T-helper 17 cell (primary cell): ENCODE measurements around the gene RAVER1. TPM values are rescaled to one million over a fixed set of nuclear protein-coding genes. Genes with fewer than 3 reads are reported as not detected.
"Not testable (repeated sequence)": the region's sequence is repeated elsewhere in the genome, so short reads cannot be mapped to it uniquely, and the experiment has no call there.

Experiments used
- ATAC-seq: fragments of 150-1000 bp; cut with Tn5 transposase; 2 replicates; pipeline ENCODE4 v1.10.0; 2021; ENCODE audit warnings: mild to moderate bottlenecking, moderate library complexity
- DNase-seq, 3 donors: peaks; one replicate each; pipeline versions ENCODE4 v3.0.0 to v3.0.0-alpha.2; 2020 to 2021
- H3K9me3 ChIP-seq: one replicate; pipeline ENCODE4 v1.7.0; 2013; ENCODE audit warnings: low read length, mild to moderate bottlenecking; ENCODE audit not compliant: control insufficient read depth, poor library complexity, severe bottlenecking
- H3K27ac Mint-ChIP-seq: one replicate; pipeline ENCODE4 v1.8.0; 2022; ENCODE audit warnings: mild to moderate bottlenecking, moderate library complexity, mixed read lengths
- H3K27me3 Mint-ChIP-seq: one replicate; pipeline ENCODE4 v1.8.0; 2022; ENCODE audit warnings: mixed read lengths
- H3K36me3 Mint-ChIP-seq: one replicate; pipeline ENCODE4 v1.8.0; 2022; ENCODE audit warnings: low read depth, mixed read lengths
- H3K4me1 Mint-ChIP-seq: one replicate; pipeline ENCODE4 v1.8.0; 2022; ENCODE audit warnings: mild to moderate bottlenecking, mixed read lengths
- H3K4me3 Mint-ChIP-seq: one replicate; pipeline ENCODE4 v1.8.0; 2022; ENCODE audit warnings: mild to moderate bottlenecking, moderate library complexity, mixed read lengths
- total RNA-seq, 4 donors: library from RNA in 2 of 4; stranded (reverse) in 2 of 4; gene quantifications; one replicate each; pipeline ENCODE4 v1.2.3 and lab custom pipeline; 2022 to 2026

RAVER1 gene
- total RNA-seq, 2 donors from 2014 or later: 40.2 to 49.8 TPM

DNA sequence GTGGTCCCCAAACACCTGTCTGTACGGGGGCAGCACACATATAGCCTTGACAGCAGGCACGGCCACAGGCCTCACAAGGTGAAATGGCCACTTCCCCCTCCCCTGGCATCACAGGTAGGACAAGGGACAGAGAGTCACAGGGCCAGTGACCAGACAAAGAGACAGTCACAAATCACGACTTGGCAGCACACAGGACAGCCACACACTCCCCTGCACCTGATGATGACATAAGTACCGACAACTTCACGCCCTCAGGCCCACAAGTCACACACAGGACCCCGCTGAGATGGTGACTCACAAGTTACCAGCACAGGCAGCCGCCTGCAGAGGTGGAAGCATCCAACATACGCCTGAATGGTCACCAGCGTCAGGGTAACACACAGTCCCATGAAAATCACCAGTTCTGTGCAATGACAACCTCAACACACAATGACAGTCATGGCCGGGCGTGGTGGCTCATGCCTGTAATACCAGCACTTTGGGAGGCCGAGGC, 30.5 kb upstream of the RAVER1 start:
- Mint-ChIP-seq H3K36me3 (peaks cover 12% of the 10 kb centered on the region), H3K4me1 (peaks cover 3% of the 10 kb centered on the region), H3K27ac (no peak overlapping the region)

DNA sequence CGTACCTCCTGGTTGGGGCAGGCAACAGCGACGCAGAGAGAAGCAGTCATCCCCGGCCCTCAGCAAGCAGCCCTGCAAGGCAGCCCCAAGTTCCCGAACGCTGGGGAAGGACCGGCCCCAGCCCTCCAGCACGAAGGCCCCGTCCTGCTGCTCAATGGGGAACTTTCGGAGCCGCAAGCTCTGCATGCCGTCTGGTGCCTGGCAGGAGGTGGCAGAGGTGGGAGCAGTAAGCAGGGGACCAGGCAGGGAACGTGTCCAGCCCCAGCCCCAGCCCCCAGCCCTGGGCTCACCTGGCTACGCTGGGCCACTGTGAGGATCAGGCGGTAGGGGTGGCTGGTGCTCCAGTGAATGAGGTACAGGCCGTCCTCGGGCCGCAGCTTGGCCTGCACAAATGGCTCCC, 28.9 kb upstream of the RAVER1 start:
- H3K9me3 ChIP-seq: no peaks in the 10 kb centered on the region
- H3K4me3 Mint-ChIP-seq: no peak overlapping the region
- peaks cover 10% of the 10 kb centered on the region for H3K36me3 Mint-ChIP-seq
- H3K27ac Mint-ChIP-seq: no peak overlapping the region
- DNase-seq (no peak), ATAC-seq (no peak)
- H3K27me3 Mint-ChIP-seq: no peaks in the 10 kb centered on the region
- H3K4me1 Mint-ChIP-seq: peaks cover 3% of the 10 kb centered on the region

More for the DNA sequence above, 30.5 kb upstream of the RAVER1 start:
- H3K9me3 ChIP-seq: no peaks in the 10 kb centered on the region
- Mint-ChIP-seq H3K27me3 (no peaks in the 10 kb centered on the region), H3K4me3 (no peak overlapping the region)
- no peak for DNase-seq
- ATAC-seq: no peak

DNA sequence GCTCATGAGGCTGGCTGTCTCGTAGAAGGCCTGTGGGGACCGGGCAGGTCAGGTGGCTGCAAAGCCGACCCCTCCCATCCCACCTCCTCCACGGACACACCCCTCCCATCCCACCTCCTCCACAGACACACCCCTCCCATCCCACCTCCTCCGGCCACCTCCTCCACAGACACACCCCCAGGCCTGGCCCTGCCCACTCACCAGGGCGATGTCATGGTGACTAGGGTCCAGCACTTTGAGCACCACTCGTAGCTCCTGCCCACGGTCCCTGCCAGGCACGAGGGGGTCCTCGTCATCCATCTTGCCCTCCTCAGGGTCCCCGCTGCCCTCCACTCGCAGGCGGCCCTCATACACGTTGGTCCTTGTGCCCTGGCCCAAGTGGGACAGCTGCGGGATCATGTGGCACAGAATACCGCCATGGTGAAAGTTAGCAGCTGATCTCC, 28.3 kb upstream of the RAVER1 start:
- Mint-ChIP-seq H3K27ac (peak overlapping the region; percentile 62), H3K4me3 (no peak overlapping the region), H3K27me3 (no peaks in the 10 kb centered on the region), H3K36me3 (peaks cover 8% of the 10 kb centered on the region), H3K4me1 (peaks cover 3% of the 10 kb centered on the region)
- no peak for ATAC-seq
- no peaks in the 10 kb centered on the region for H3K9me3 ChIP-seq
- no peak for DNase-seq

DNA sequence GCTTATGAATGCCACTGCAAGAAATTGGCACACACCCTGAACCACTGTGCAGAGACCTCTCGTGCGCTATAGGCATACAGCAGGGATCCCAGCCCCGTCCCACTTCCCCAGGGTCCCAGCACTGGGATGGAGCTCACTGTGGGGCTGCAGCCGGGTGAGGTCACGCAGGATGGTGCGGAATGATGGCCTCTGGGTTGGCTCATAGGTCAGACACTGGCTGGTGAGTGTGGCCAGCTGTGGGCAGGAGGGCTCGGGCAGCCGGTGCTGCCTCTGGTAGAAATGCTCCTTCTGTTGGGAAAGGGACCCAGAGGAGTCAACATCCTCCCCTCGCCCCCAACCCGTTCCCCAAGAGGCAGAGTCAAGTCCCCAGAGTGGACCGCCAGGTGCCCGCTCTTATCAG, 23.1 kb upstream of the RAVER1 start:
- no peak overlapping the region for H3K27ac Mint-ChIP-seq
- peaks cover 8% of the 10 kb centered on the region for H3K36me3 Mint-ChIP-seq
- H3K4me3 Mint-ChIP-seq: no peak overlapping the region
- no peaks in the 10 kb centered on the region for H3K27me3 Mint-ChIP-seq
- ATAC-seq (no peak), DNase-seq (no peak)
- H3K4me1 Mint-ChIP-seq: no peaks in the 10 kb centered on the region
- H3K9me3 ChIP-seq: no peaks in the 10 kb centered on the region

DNA sequence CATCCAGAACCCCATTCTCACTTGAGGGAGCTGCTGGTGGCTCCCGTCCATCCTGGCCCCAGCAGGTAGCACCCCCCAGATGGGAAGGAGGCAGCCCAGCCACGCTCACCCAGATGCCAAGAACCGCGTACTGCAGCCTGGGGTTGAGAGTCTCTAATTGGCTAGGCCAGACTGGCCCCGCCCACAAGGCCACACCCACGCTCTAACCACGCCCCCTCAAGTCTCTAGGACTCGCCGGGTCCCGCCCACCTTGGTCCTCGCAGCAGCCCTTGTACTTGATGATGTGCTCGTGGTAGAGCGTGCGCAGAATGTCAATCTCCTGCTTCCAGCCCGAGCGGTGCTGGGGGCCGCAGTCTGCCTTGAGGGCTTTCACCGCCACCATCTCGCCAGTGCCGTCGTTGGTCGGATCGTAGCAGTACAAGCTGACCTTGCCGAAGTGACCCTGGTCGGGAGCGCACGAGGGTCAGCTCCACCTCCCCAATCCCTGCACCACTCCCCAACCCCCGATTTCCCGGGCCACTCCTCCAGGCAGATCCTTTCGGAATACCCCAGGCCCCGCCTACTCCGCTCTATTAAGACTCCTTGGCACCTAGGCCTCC, 20.6 kb upstream of the RAVER1 start:
- H3K36me3 Mint-ChIP-seq: no peaks in the 10 kb centered on the region
- H3K4me1 Mint-ChIP-seq: no peaks in the 10 kb centered on the region
- ATAC-seq (peak; percentile 58), DNase-seq (no peak)
- no peak overlapping the region for H3K4me3 Mint-ChIP-seq
- no peak overlapping the region for H3K27ac Mint-ChIP-seq
- H3K9me3 ChIP-seq: no peaks in the 10 kb centered on the region
- H3K27me3 Mint-ChIP-seq: no peaks in the 10 kb centered on the region

DNA sequence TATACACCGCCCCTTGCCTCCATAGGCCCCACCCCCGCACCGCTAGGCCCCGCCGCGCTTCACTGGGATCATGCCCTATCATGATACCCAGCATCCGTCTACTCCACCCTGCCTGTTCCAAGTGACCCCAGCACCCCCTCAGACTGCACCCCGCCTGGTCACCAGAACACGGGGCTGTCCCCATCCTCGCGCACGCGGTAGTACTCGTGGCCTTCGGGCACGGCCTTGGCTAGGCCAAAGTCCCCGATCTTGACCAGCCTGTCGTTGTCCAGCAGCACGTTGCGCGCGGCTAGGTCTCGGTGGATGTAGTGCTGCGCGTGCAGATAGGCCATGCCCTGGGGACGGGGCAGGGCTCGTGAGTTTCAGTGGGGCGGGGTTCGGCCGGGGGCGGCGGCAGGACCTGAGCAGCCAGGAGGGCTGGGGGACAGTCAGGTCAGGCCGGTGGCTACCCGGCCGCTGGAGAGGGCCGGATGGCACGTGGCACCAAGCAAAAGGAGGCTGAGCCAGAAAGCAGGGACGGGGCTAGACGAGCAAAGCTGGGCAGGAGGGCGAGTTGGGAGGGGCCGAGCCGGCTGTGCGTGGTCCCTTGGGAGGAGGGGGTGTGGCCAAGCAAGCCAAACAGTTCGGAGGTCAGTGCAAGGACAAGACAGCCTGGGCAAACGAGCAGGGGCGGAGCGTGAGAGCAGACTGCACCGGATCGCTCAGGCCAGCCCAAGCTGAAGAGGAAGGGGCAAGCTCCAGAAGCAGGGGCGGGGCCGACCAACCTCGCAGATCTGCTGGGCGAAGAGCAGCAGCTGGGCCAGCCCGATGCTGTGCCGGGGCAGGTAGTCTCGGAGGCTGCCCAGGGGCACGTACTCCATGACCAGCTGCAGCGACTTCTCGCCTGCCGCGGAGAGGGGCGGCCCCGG, 19.7 kb upstream of the RAVER1 start:
- no peak for ATAC-seq
- Mint-ChIP-seq H3K4me1 (no peaks in the 10 kb centered on the region), H3K27me3 (no peaks in the 10 kb centered on the region), H3K4me3 (no peak overlapping the region), H3K36me3 (no peaks in the 10 kb centered on the region), H3K27ac (no peak overlapping the region)
- no peak for DNase-seq
- no peaks in the 10 kb centered on the region for H3K9me3 ChIP-seq

DNA sequence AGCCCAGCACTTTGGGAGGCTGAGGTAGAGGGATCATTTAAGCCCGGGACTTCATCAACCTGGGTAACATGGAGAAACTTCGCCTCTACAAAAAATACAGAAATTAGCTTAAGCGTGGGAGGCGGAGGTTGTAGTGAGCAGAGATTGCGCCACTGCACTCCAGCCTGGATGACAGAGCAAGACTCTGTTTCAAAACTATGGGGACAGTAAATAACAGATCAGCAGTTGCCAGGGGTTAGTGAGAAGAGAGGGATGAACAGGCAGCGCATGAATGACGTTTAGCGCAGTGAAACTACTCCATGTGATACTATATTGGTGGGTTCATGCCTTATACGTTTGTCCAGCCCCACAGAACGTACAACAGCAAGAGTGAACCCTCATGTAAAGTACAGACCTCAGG, 13.2 kb upstream of the RAVER1 start:
- H3K9me3 ChIP-seq: no peaks in the 10 kb centered on the region
- H3K4me1 Mint-ChIP-seq: no peaks in the 10 kb centered on the region
- no peak overlapping the region for H3K4me3 Mint-ChIP-seq
- H3K27me3 Mint-ChIP-seq: no peaks in the 10 kb centered on the region
- H3K36me3 Mint-ChIP-seq: no peaks in the 10 kb centered on the region
- no peak for ATAC-seq
- no peak for DNase-seq
- H3K27ac Mint-ChIP-seq: no peak overlapping the region

DNA sequence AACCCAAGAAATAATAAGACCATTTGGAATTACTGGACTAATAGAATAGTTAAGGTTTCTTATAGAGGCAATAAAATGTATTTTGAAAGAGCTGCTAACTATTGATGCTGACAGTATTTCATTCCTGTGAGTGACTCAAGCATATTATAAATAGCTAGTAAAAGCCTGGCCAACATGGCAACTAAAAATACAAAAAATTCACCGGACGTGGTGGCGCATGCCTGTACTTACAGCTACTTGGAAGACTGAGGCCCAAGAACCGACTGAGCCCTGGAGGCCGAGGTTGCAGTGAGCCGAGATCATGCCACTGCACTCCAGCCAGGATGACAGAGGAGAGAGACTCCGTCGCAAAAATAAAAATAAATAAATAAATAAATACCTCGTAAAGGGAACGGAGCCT, 11.5 kb upstream of the RAVER1 start:
- ATAC-seq: no peak
- Mint-ChIP-seq H3K4me3 (no peak overlapping the region), H3K36me3 (no peaks in the 10 kb centered on the region), H3K27ac (no peak overlapping the region), H3K27me3 (no peaks in the 10 kb centered on the region), H3K4me1 (peaks cover 1% of the 10 kb centered on the region)
- no peak for DNase-seq
- H3K9me3 ChIP-seq: no peaks in the 10 kb centered on the region

DNA sequence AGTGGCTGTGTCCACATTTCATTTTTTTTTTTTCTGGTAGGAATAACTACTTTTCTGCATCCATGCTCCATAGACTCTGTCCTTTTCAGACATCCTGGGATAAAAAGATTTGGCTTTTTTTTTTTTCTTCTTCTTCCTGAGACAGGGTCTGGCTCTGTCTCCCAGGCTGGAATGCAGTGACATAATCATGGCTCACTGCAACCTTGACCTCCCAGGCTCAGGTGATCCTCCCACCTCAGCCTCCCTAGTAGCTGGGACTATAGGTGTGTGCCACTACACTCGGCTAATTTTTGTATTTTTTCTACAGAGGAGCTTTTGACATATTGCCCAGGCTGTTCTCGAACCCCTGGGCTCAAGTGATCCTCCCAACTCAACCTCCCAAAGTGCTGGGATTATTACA, 10.2 kb upstream of the RAVER1 start:
- Mint-ChIP-seq H3K27me3 (no peaks in the 10 kb centered on the region), H3K36me3 (no peaks in the 10 kb centered on the region), H3K4me3 (no peak overlapping the region), H3K27ac (no peak overlapping the region), H3K4me1 (peaks cover 14% of the 10 kb centered on the region)
- ATAC-seq (no peak), DNase-seq (no peak)
- H3K9me3 ChIP-seq: no peaks in the 10 kb centered on the region

DNA sequence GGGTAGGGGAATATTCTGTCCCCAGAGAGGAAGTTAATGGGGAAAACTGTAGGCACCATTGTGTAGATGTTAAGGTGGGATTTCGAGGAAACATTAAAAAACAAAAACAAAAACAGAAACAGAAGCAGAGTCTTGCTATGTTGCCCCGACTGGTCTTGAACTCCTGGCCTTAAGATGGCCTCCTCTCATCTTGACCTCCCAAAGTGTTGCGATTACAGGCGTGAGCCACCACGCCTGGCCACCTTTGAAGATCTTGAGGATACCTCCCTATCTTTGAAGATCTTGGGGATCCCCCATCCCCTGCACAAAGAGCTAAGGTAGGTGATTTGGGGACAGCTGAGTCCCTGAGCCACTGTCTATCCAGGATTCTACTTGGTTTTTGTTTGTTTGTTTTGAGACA, 6.6 kb upstream of the RAVER1 start:
- Mint-ChIP-seq H3K27ac (peak overlapping the region; percentile 94), H3K36me3 (no peaks in the 10 kb centered on the region), H3K4me1 (peaks cover 19% of the 10 kb centered on the region), H3K4me3 (peak overlapping the region; percentile 97), H3K27me3 (no peaks in the 10 kb centered on the region)
- DNase-seq (no peak), ATAC-seq (no peak)
- no peaks in the 10 kb centered on the region for H3K9me3 ChIP-seq

DNA sequence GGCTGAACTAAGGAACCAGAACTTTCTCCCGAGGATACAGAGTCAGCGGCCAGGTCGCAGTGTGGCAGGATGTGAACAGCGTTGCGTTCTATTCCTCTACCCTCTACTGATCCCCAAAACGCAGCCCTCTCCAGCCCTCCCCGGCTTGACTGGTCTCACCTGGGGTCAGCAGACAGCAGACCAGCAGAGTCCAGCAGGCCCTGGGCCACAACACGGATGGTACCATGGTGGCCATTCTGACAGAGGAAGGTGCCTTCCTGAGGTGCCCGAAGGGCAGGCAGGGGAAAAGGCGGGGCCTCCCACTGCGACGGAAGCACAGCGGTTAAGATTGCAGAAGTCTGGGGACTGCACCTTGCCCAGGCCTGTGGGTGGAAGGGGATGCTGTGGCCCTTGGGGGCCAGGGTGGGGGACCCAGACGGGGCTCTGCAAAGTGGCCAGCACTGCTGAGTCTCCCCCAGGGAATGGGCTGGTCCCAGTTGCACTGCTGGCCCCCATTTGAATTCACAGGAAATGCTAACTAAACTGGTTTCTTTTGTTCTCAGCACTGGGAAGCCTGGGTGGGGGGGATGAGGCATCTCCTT, 6.1 kb upstream of the RAVER1 start, which contains the start of gene ICAM3:
Gene ICAM3, minus strand, starts transcription at position 245 of the 581 bp plus-strand sequence. Its CDS starts 10 bp downstream, at position 235.
- Mint-ChIP-seq H3K27me3 (no peaks in the 10 kb centered on the region), H3K36me3 (no peaks in the 10 kb centered on the region), H3K4me3 (peak within 1 kb of the TSS; percentile 97), H3K4me1 (peaks cover 19% of the 10 kb centered on the region), H3K27ac (peak within 1 kb of the TSS; percentile 94)
- no peaks in the 10 kb centered on the region for H3K9me3 ChIP-seq
- ATAC-seq (peak; percentile 97), DNase-seq (peak; percentile 38 to 55 (median 40))

DNA sequence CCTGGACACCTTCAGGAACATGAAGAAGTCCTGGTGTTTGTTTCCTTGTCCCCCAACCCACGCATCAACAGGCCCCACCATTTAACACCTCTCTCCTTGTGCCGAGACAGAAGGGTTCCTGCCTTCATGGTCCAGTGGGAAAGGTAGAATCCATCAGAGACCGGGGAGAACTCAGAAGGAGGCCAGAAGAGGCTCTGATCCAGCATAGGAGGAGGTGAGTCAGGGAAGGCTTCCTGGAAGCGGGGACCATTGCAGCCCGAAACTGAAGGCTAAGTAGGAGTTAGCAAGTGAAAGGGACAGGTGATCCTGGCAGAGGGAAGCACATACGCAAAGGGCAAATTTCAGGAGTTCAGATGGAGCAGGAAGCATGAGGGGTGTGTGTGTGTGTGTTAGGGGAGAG, 5.6 kb upstream of the RAVER1 start:
- Mint-ChIP-seq H3K4me3 (peak overlapping the region; percentile 97), H3K4me1 (peaks cover 19% of the 10 kb centered on the region), H3K36me3 (no peaks in the 10 kb centered on the region), H3K27me3 (no peaks in the 10 kb centered on the region), H3K27ac (peak overlapping the region; percentile 94)
- H3K9me3 ChIP-seq: no peaks in the 10 kb centered on the region
- peak; percentile 12 for ATAC-seq
- no peak for DNase-seq

DNA sequence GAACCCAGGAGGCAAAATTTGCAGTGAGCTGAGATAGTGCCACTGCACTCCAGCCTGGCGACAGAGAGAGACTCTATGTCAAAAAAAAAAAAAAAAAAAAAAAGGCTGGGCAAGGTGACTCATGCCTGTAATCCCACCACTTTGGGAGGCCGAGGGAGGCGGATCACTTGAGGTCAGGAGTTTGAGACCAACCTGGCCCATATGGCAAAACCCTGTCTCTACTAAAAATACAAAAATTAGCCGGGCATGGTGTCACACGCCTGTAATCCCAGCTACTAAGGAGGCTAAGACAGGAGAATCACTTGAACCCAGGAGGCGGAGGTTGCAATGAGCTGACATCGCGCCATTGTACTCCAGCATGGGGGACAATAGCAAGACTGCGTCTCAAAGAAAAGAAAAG, 3.4 kb upstream of the RAVER1 start:
- H3K9me3 ChIP-seq, DNase-seq, H3K4me3 Mint-ChIP-seq, H3K36me3 Mint-ChIP-seq, ATAC-seq, H3K27me3 Mint-ChIP-seq, H3K27ac Mint-ChIP-seq: not testable (repeated sequence)
- peaks cover 36% of the 10 kb centered on the region for H3K4me1 Mint-ChIP-seq
